PC-9 (cell line): ENCODE measurements around the gene IRF4. TPM values are rescaled to one million over a fixed set of nuclear protein-coding genes. Genes with fewer than 3 reads are reported as not detected.

Experiments used
- BruUV-seq: library from RNA; stranded (reverse); fragments of 400-500 nt; replicated peaks from 2 replicates; lab custom pipeline; 2021; lab: Mats Ljungman, UMichigan
- CTCF ChIA-PET: fragments of 300-600 bp; sonication (Branson Sonifier 250); formaldehyde crosslinking; loops from one replicate; lab custom pipeline; 2022; ENCODE audit warnings: antibody characterized with exemption; lab: Charles Lee
- POLR2A ChIA-PET: fragments of 300-600 bp; sonication (Branson Sonifier 250); formaldehyde crosslinking; loops from one replicate; lab custom pipeline; 2022; ENCODE audit warnings: antibody characterized with exemption; ENCODE audit not compliant: unreplicated experiment; lab: Charles Lee
- DNase-seq, 2 experiments: peaks; one replicate each; pipeline versions ENCODE4 v3.0.0 to v3.0.0-alpha.2; 2015 to 2022; ENCODE audit warnings: mixed read lengths in 1 of 2
- H2AFZ ChIP-seq: fragments of 200-600 bp; sonication (generic); 2 replicates; pipeline ENCODE4 v1.8.1; 2017; ENCODE audit warnings: antibody characterized with exemption
- H3F3A ChIP-seq: fragments of 200-600 bp; sonication (generic); 2 replicates; pipeline ENCODE4 v1.8.1; 2017; ENCODE audit warnings: antibody characterized with exemption, mild to moderate bottlenecking, low read depth; ENCODE audit not compliant: insufficient read depth
- H3K27ac ChIP-seq: fragments of 200-600 bp; sonication (generic); 2 replicates; pipeline ENCODE4 v1.6.1; 2016; ENCODE audit warnings: mixed run types
- H3K27me3 ChIP-seq: fragments of 200-600 bp; sonication (generic); 2 replicates; pipeline ENCODE4 v1.6.1; 2016; ENCODE audit warnings: low read depth, mixed run types; ENCODE audit not compliant: insufficient read depth
- H3K36me3 ChIP-seq: fragments of 200-600 bp; sonication (generic); 2 replicates; pipeline ENCODE4 v1.6.1; 2016; ENCODE audit warnings: low read depth, mixed run types
- H3K4me1 ChIP-seq: fragments of 200-600 bp; sonication (generic); replicated peaks from 2 replicates; pipeline ENCODE4 v1.6.1; 2016; ENCODE audit warnings: mixed run types; ENCODE audit not compliant: insufficient read depth
- H3K4me2 ChIP-seq: fragments of 200-600 bp; sonication (generic); 2 replicates; pipeline ENCODE4 v1.6.1; 2017; ENCODE audit warnings: mixed run types
- H3K4me3 ChIP-seq: fragments of 200-600 bp; sonication (generic); 2 replicates; pipeline ENCODE4 v1.6.1; 2016; ENCODE audit warnings: mixed run types
- H3K79me2 ChIP-seq: fragments of 200-600 bp; sonication (generic); 2 replicates; pipeline ENCODE4 v1.6.1; 2017; ENCODE audit warnings: low read depth, mixed run types
- H3K9me2 ChIP-seq: fragments of 200-600 bp; sonication (generic); 2 replicates; pipeline ENCODE4 v1.8.1; 2017; ENCODE audit warnings: mild to moderate bottlenecking; ENCODE audit not compliant: insufficient read depth
- H3K9me3 ChIP-seq: fragments of 200-600 bp; sonication (generic); 2 replicates; pipeline ENCODE4 v1.8.1; 2016; ENCODE audit warnings: low read depth; ENCODE audit not compliant: insufficient read depth
- H4K20me1 ChIP-seq: fragments of 200-600 bp; sonication (generic); 2 replicates; pipeline ENCODE4 v1.8.1; 2017; ENCODE audit not compliant: insufficient read depth
- CTCF ChIP-seq: fragments of 200-600 bp; sonication (generic); conservative IDR thresholded peaks from 2 replicates; pipeline ENCODE4 v1.6.1; 2017; ENCODE audit warnings: mixed run types, antibody characterized with exemption, mild to moderate bottlenecking, moderate library complexity
- EZH2 ChIP-seq: fragments of 200-600 bp; sonication (generic); IDR thresholded peaks from 2 replicates; pipeline ENCODE4 v1.8.0; 2017; ENCODE audit warnings: antibody characterized with exemption, low read depth
- intact Hi-C: fragments of 100-400 bp; cut with micrococcal nuclease; formaldehyde crosslinking; loops from one replicate; pipeline ENCODE4 v1.10.0; 2022; ENCODE audit not compliant: unreplicated experiment
- total RNA-seq: library from RNA; stranded (reverse); gene quantifications from 2 replicates; pipeline ENCODE4 v1.2.3, GENCODE V29; 2021

The IRF4 gene
- total RNA-seq, 1 experiment from 2014 or later, result not detected

- CTCF ChIA-PET, result no interaction called here
- POLR2A ChIA-PET, result no interaction called here
- no peak overlapping the region for H2AFZ ChIP-seq
- no TSS peak for BruUV-seq
- no peak for DNase-seq
- H3K27ac ChIP-seq, result no peak overlapping the region
- no peaks in the 10 kb centered on the region for H3F3A ChIP-seq
- H3K9me2 ChIP-seq, result no peaks in the 10 kb centered on the region
- intact Hi-C loops, result no loop called here
- no peaks in the 10 kb centered on the region for H3K9me3 ChIP-seq
- no peaks in the 10 kb centered on the region for H3K36me3 ChIP-seq
- peaks cover 89% of the 10 kb centered on the region for H3K27me3 ChIP-seq
- no peak overlapping the region for H3K4me3 ChIP-seq
- TF ChIP-seq EZH2, result no peak
- no peak for TF ChIP-seq CTCF
- no peaks in the 10 kb centered on the region for H3K79me2 ChIP-seq
- no peaks in the 10 kb centered on the region for H4K20me1 ChIP-seq
- no peak overlapping the region for H3K4me2 ChIP-seq
- no peaks in the 10 kb centered on the region for H3K4me1 ChIP-seq
These were observed 9.9 kb downstream of the IRF4 start for GRCh38 chr6:401239-401993.

GRCh38 chr6:401994-402640 is 10.6 kb downstream of the IRF4 start:
- no peaks in the 10 kb centered on the region for H3K36me3 ChIP-seq
- H3K4me1 ChIP-seq, result no peaks in the 10 kb centered on the region
- no peak overlapping the region for H3K4me3 ChIP-seq
- H3K4me2 ChIP-seq, result no peak overlapping the region
- H3K9me3 ChIP-seq, result no peaks in the 10 kb centered on the region
- H3F3A ChIP-seq, result no peaks in the 10 kb centered on the region
- intact Hi-C loops, result no loop called here
- H3K27me3 ChIP-seq, result peaks cover 92% of the 10 kb centered on the region
- POLR2A ChIA-PET, result no interaction called here
- BruUV-seq, result no TSS peak
- TF ChIP-seq CTCF, result no peak
- TF ChIP-seq EZH2, result no peak
- no peak overlapping the region for H2AFZ ChIP-seq
- no peaks in the 10 kb centered on the region for H3K9me2 ChIP-seq
- H3K27ac ChIP-seq, result no peak overlapping the region
- no peak for DNase-seq
- CTCF ChIA-PET, result no interaction called here
- no peaks in the 10 kb centered on the region for H4K20me1 ChIP-seq
- no peaks in the 10 kb centered on the region for H3K79me2 ChIP-seq

GRCh38 chr6:402901-403658 is 11.5 kb downstream of the IRF4 start:
- no TSS peak for BruUV-seq
- no peak overlapping the region for H3K4me3 ChIP-seq
- no peaks in the 10 kb centered on the region for H3K9me2 ChIP-seq
- DNase-seq, result no peak
- no peak overlapping the region for H3K27ac ChIP-seq
- ChIA-PET POLR2A (no interaction called here), CTCF (no interaction called here)
- H3K9me3 ChIP-seq, result no peaks in the 10 kb centered on the region
- no peaks in the 10 kb centered on the region for H4K20me1 ChIP-seq
- intact Hi-C loops, result no loop called here
- no peaks in the 10 kb centered on the region for H3F3A ChIP-seq
- no peak overlapping the region for H2AFZ ChIP-seq
- peaks cover 93% of the 10 kb centered on the region for H3K27me3 ChIP-seq
- no peaks in the 10 kb centered on the region for H3K36me3 ChIP-seq
- no peaks in the 10 kb centered on the region for H3K4me1 ChIP-seq
- TF ChIP-seq CTCF (no peak), EZH2 (no peak)
- H3K4me2 ChIP-seq, result no peak overlapping the region
- no peaks in the 10 kb centered on the region for H3K79me2 ChIP-seq
